ENCODE measurements around the gene ZNF467. TPM values are rescaled to one million over a fixed set of nuclear protein-coding genes. Genes with fewer than 3 reads are reported as not detected.

ZNF467 gene
- total and polyA plus RNA-seq, 2 experiments from 2014 or later = 0.10 to 0.40 TPM

DNA sequence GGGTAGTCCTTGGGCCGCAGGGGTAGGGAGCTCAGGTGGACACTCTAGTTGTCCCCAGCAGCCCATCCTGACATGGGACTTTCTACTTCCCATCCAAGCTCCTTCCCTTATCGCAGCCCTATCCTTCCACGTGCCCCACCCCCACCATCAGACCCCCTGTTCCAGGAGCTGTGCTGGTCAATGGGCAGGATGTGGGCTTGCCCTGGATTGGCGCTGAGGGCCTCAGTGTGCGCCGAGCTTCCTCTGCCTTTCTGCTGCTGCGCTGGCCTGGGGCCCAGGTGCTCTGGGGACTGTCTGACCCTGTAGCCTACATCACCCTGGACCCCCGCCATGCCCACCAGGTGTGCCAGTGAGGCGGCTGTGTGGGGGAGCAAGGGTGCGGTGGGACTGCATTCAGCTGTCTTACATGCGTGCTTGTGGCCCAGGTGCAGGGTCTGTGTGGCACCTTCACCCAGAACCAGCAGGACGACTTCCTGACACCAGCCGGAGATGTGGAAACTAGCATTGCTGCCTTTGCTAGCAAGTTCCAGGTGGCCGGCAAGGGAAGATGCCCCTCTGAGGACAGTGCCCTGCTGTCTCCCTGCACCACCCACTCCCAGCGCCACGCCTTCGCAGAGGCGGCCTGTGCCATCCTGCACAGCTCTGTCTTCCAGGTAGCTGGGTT lies 9.4 kb upstream of the ZNF467 start:
- no peak overlapping the region for H2AFZ ChIP-seq
- H3K27me3 Mint-ChIP-seq (ENCODE audit: insufficient read depth, low read depth, poor library complexity) = peaks cover 20% of the 10 kb centered on the region
- H3K4me1 Mint-ChIP-seq = peaks cover 6% of the 10 kb centered on the region; the same call in 2 of the 3 replicates
- ATAC-seq (no peak), DNase-seq (ENCODE audit: low spot score) (no peak)
- H3K27ac Mint-ChIP-seq = no peak overlapping the region
- H4K20me1 ChIP-seq (replicated peaks; ENCODE audit: insufficient read depth) = no peaks in the 10 kb centered on the region
- no peaks in the 10 kb centered on the region for H3K9me3 Mint-ChIP-seq
- H3K4me3 Mint-ChIP-seq = no peak overlapping the region
- H3K9me2 ChIP-seq (ENCODE audit: insufficient read depth) = no peaks in the 10 kb centered on the region
- H3K27me3 ChIP-seq (ENCODE audit: insufficient read depth) = no peaks in the 10 kb centered on the region
- H3K4me1 ChIP-seq (ENCODE audit: insufficient read depth) = no peaks in the 10 kb centered on the region; the same call in 1 of the 2 replicates
- H3K4me2 ChIP-seq = no peak overlapping the region
- no peaks in the 10 kb centered on the region for H3K36me3 Mint-ChIP-seq (ENCODE audit: low read depth)
- no peaks in the 10 kb centered on the region for H3K79me2 ChIP-seq (replicated peaks; ENCODE audit: insufficient read depth)
- no peak for TF ChIP-seq ZNF331 (CRISPR knock-in tag; IDR thresholded peaks at IDR 0.05; ENCODE audit: low read depth)
- TF ChIP-seq ZNF114 (CRISPR knock-in tag; IDR thresholded peaks at IDR 0.05) = no peak
- TF ChIP-seq POLR2AphosphoS5 (IDR thresholded peaks at IDR 0.05; ENCODE audit: low read depth) = no peak
- TF ChIP-seq JUNB (IDR thresholded peaks at IDR 0.05; ENCODE audit: unreplicated experiment) = no peak
- TF ChIP-seq CTCF (conservative IDR thresholded peaks at IDR 0.05; ENCODE audit: low read depth in 2 of 2) = no peak
- no peak for TF ChIP-seq CREB1 (CRISPR knock-in tag; IDR thresholded peaks at IDR 0.05; ENCODE audit: low read depth)
- no peak overlapping the region for H3K27ac ChIP-seq (ENCODE audit: low read depth)
- H3K36me3 ChIP-seq (ENCODE audit: insufficient read depth) = no peaks in the 10 kb centered on the region
- no peak overlapping the region for H3K4me3 ChIP-seq
- H3F3A ChIP-seq (replicated peaks; ENCODE audit: low read depth) = no peaks in the 10 kb centered on the region

DNA sequence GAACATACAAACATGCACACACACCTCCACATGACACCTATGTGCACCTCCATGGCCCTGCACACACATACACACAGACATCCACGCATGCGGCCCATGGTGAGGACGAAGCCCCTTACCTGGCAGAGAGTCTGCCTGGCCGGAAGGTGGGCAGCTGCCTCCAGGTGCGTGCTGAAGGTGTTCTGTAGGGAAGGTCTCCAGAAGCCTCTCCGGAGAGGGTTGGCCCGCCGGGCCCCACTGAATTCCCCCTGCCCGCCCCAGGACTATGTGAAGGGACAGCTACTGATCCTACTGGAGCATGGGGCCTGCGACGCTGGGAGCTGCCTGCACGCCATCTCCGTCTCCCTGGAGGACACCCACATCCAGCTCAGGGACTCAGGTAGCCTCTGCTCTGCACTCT lies 8.5 kb upstream of the ZNF467 start:
- H3K9me3 Mint-ChIP-seq = no peaks in the 10 kb centered on the region
- H3K27me3 Mint-ChIP-seq (ENCODE audit: insufficient read depth, low read depth, poor library complexity) = peaks cover 20% of the 10 kb centered on the region
- TF ChIP-seq, protein P1, sequence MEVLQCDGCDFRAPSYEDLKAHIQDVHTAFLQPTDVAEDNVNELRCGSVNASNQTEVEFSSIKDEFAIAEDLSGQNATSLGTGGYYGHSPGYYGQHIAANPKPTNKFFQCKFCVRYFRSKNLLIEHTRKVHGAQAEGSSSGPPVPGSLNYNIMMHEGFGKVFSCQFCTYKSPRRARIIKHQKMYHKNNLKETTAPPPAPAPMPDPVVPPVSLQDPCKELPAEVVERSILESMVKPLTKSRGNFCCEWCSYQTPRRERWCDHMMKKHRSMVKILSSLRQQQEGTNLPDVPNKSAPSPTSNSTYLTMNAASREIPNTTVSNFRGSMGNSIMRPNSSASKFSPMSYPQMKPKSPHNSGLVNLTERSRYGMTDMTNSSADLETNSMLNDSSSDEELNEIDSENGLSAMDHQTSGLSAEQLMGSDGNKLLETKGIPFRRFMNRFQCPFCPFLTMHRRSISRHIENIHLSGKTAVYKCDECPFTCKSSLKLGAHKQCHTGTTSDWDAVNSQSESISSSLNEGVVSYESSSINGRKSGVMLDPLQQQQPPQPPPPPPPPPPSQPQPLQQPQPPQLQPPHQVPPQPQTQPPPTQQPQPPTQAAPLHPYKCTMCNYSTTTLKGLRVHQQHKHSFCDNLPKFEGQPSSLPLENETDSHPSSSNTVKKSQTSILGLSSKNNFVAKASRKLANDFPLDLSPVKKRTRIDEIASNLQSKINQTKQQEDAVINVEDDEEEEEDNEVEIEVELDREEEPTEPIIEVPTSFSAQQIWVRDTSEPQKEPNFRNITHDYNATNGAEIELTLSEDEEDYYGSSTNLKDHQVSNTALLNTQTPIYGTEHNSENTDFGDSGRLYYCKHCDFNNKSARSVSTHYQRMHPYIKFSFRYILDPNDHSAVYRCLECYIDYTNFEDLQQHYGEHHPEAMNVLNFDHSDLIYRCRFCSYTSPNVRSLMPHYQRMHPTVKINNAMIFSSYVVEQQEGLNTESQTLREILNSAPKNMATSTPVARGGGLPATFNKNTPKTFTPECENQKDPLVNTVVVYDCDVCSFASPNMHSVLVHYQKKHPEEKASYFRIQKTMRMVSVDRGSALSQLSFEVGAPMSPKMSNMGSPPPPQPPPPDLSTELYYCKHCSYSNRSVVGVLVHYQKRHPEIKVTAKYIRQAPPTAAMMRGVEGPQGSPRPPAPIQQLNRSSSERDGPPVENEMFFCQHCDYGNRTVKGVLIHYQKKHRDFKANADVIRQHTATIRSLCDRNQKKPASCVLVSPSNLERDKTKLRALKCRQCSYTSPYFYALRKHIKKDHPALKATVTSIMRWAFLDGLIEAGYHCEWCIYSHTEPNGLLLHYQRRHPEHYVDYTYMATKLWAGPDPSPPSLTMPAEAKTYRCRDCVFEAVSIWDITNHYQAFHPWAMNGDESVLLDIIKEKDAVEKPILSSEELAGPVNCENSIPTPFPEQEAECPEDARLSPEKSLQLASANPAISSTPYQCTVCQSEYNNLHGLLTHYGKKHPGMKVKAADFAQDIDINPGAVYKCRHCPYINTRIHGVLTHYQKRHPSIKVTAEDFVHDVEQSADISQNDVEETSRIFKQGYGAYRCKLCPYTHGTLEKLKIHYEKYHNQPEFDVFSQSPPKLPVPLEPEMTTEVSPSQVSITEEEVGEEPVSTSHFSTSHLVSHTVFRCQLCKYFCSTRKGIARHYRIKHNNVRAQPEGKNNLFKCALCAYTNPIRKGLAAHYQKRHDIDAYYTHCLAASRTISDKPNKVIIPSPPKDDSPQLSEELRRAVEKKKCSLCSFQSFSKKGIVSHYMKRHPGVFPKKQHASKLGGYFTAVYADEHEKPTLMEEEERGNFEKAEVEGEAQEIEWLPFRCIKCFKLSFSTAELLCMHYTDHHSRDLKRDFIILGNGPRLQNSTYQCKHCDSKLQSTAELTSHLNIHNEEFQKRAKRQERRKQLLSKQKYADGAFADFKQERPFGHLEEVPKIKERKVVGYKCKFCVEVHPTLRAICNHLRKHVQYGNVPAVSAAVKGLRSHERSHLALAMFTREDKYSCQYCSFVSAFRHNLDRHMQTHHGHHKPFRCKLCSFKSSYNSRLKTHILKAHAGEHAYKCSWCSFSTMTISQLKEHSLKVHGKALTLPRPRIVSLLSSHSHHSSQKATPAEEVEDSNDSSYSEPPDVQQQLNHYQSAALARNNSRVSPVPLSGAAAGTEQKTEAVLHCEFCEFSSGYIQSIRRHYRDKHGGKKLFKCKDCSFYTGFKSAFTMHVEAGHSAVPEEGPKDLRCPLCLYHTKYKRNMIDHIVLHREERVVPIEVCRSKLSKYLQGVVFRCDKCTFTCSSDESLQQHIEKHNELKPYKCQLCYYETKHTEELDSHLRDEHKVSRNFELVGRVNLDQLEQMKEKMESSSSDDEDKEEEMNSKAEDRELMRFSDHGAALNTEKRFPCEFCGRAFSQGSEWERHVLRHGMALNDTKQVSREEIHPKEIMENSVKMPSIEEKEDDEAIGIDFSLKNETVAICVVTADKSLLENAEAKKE (CRISPR knock-in tag; IDR thresholded peaks at IDR 0.05) = no peak
- no peak for TF ChIP-seq POLR2AphosphoS5 (IDR thresholded peaks at IDR 0.05; ENCODE audit: low read depth)
- no peak for TF ChIP-seq CREB1 (CRISPR knock-in tag; IDR thresholded peaks at IDR 0.05; ENCODE audit: low read depth)
- no peak for TF ChIP-seq ZNF331 (CRISPR knock-in tag; IDR thresholded peaks at IDR 0.05; ENCODE audit: low read depth)
- no peak for TF ChIP-seq STAT1 (IDR thresholded peaks at IDR 0.05; ENCODE audit: unreplicated experiment)
- no peak for TF ChIP-seq CTCF (conservative IDR thresholded peaks at IDR 0.05; ENCODE audit: low read depth in 2 of 2)
- no peak for TF ChIP-seq JUNB (IDR thresholded peaks at IDR 0.05; ENCODE audit: unreplicated experiment)

More for the DNA sequence above, 8.5 kb upstream of the ZNF467 start:
- Histone ChIP-seq H3K36me3 (ENCODE audit: insufficient read depth) (no peaks in the 10 kb centered on the region), H3K27me3 (ENCODE audit: insufficient read depth) (peaks cover 5% of the 10 kb centered on the region; the same call in 1 of the 2 replicates), H3K9me2 (ENCODE audit: insufficient read depth) (no peaks in the 10 kb centered on the region), H3K4me3 (no peak overlapping the region), H3K4me1 (ENCODE audit: insufficient read depth) (no peaks in the 10 kb centered on the region; the same call in 1 of the 2 replicates), H3K4me2 (no peak overlapping the region), H3F3A (replicated peaks; ENCODE audit: low read depth) (no peaks in the 10 kb centered on the region), H2AFZ (no peak overlapping the region), H3K27ac (ENCODE audit: low read depth) (no peak overlapping the region), H3K79me2 (replicated peaks; ENCODE audit: insufficient read depth) (no peaks in the 10 kb centered on the region), H4K20me1 (replicated peaks; ENCODE audit: insufficient read depth) (no peaks in the 10 kb centered on the region)
- Mint-ChIP-seq H3K4me3 (no peak overlapping the region), H3K36me3 (ENCODE audit: low read depth) (no peaks in the 10 kb centered on the region), H3K4me1 (peaks cover 6% of the 10 kb centered on the region; the same call in 2 of the 3 replicates), H3K27ac (no peak overlapping the region)
- DNase-seq (ENCODE audit: low spot score) (no peak), ATAC-seq (no peak)
